GM19397 (cell line): ENCODE results near the gene RASD2.

ENCODE experiments used
- ATAC-seq: cut with Tn5 transposase; IDR thresholded peaks from one replicate; pipeline ENCODE4 v1.9.1; 2021; ENCODE audit warnings: mild to moderate bottlenecking, moderate library complexity; ENCODE audit not compliant: unreplicated experiment

RASD2 gene

GRCh38 chr22:35539910-35540594 lies 579 bp upstream of the RASD2 start:
- ATAC-seq, result no peak

- ATAC-seq, result no peak
These were observed 670 bp downstream of the RASD2 start for GRCh38 chr22:35541254-35541748.

- ATAC-seq, result no peak
These were observed 1.7 kb downstream of the RASD2 start for GRCh38 chr22:35542157-35542938.

GRCh38 chr22:35542939-35543516 lies 2.4 kb downstream of the RASD2 start:
- no peak for ATAC-seq

GRCh38 chr22:35543702-35544101 lies 3.1 kb downstream of the RASD2 start:
- ATAC-seq, result no peak

GRCh38 chr22:35544189-35544588 lies 3.6 kb downstream of the RASD2 start:
- no peak for ATAC-seq

- no peak for ATAC-seq
These were observed 4.2 kb downstream of the RASD2 start for GRCh38 chr22:35544827-35545226.

- ATAC-seq, result no peak
These were observed 6.3 kb downstream of the RASD2 start for GRCh38 chr22:35546886-35547285.

GRCh38 chr22:35547987-35548721 lies 7.5 kb downstream of the RASD2 start:
- ATAC-seq, result no peak

GRCh38 chr22:35548722-35549112 lies 8.1 kb downstream of the RASD2 start:
- no peak for ATAC-seq

GRCh38 chr22:35549328-35549727 lies 8.7 kb downstream of the RASD2 start:
- no peak for ATAC-seq

- ATAC-seq, result no peak
These were observed 11.0 kb downstream of the RASD2 start for GRCh38 chr22:35551549-35552177.

- ATAC-seq, result no peak
These were observed 11.7 kb downstream of the RASD2 start for GRCh38 chr22:35552196-35552842.

GRCh38 chr22:35552846-35553245 lies 12.2 kb downstream of the RASD2 start:
- ATAC-seq, result no peak

- ATAC-seq, result no peak
These were observed 12.7 kb downstream of the RASD2 start for GRCh38 chr22:35553341-35553740.

- no peak for ATAC-seq
These were observed 13.7 kb downstream of the RASD2 start for GRCh38 chr22:35554297-35554845.

GRCh38 chr22:35555483-35555890 lies 14.9 kb downstream of the RASD2 start:
- no peak for ATAC-seq

GRCh38 chr22:35555946-35556547 lies 15.4 kb downstream of the RASD2 start:
- ATAC-seq, result no peak

GRCh38 chr22:35556666-35557065 lies 16.0 kb downstream of the RASD2 start:
- ATAC-seq, result no peak

GRCh38 chr22:35558031-35558430 lies 17.4 kb downstream of the RASD2 start:
- no peak for ATAC-seq
